ENCODE data around the gene CFAP97D2. TPM values are rescaled to one million over a fixed set of nuclear protein-coding genes. Genes with fewer than 3 reads are reported as not detected.

CFAP97D2 gene
- total RNA-seq, 1 donor from 2014 or later = not detected

DNA sequence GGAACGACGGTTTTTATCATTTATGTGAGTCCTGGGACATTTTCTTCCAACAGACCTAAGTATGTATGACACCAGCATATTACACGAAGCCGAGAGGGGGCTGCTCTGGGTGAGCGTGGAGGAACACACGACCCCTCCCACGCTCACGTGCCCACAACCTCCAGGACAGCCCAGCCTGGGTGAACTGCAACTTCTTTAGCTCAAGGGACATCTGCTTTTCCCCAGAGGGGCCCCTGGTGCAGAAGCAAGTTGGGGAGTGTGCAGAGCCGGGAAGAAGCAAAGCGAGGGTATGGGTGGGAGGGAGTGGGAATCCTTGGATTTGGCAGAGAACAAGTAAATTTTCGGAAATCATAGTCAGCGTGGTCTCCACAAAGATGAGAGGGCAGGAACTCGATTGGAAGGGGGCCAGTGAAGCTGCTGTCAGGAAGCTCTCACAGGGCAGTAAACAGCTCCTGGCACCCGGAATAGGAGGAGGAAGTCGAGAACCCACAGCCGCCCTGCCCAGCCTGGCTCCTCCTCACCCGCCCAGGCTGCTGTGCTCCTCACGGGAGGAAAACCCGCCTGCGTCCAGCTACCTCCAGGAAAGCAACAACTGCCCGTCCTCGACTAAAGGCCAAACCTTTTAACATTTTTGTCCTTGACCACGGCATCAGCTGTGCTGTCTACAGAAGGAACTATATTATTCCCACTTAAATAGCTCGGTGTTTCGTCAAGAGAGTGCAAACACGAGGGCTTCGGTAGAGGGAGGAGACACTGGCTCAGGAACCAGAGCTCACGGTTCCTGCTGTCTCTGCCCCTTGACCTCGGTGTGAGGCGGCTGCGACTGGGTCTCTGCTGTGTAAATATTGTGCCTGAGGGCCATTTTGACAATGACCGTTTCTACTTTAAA is 17.2 kb upstream of the CFAP97D2 start:
- no peaks in the 10 kb centered on the region for H3K36me3 Mint-ChIP-seq (ENCODE audit: low read depth, unreplicated experiment)
- H3K4me3 Mint-ChIP-seq (ENCODE audit: unreplicated experiment) = no peak overlapping the region
- no peaks in the 10 kb centered on the region for H3K4me1 Mint-ChIP-seq (ENCODE audit: unreplicated experiment)
- TF ChIP-seq, protein P1, sequence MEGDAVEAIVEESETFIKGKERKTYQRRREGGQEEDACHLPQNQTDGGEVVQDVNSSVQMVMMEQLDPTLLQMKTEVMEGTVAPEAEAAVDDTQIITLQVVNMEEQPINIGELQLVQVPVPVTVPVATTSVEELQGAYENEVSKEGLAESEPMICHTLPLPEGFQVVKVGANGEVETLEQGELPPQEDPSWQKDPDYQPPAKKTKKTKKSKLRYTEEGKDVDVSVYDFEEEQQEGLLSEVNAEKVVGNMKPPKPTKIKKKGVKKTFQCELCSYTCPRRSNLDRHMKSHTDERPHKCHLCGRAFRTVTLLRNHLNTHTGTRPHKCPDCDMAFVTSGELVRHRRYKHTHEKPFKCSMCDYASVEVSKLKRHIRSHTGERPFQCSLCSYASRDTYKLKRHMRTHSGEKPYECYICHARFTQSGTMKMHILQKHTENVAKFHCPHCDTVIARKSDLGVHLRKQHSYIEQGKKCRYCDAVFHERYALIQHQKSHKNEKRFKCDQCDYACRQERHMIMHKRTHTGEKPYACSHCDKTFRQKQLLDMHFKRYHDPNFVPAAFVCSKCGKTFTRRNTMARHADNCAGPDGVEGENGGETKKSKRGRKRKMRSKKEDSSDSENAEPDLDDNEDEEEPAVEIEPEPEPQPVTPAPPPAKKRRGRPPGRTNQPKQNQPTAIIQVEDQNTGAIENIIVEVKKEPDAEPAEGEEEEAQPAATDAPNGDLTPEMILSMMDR (IDR thresholded peaks at IDR 0.05; ENCODE audit: unreplicated experiment) = no peak
- no peak for DNase-seq (ENCODE audit: low spot score)
- peaks cover 10% of the 10 kb centered on the region for H3K27me3 Mint-ChIP-seq (ENCODE audit: unreplicated experiment)
- H3K27ac Mint-ChIP-seq (ENCODE audit: unreplicated experiment) = no peak overlapping the region
- no peaks in the 10 kb centered on the region for H3K9me3 Mint-ChIP-seq (ENCODE audit: unreplicated experiment)

DNA sequence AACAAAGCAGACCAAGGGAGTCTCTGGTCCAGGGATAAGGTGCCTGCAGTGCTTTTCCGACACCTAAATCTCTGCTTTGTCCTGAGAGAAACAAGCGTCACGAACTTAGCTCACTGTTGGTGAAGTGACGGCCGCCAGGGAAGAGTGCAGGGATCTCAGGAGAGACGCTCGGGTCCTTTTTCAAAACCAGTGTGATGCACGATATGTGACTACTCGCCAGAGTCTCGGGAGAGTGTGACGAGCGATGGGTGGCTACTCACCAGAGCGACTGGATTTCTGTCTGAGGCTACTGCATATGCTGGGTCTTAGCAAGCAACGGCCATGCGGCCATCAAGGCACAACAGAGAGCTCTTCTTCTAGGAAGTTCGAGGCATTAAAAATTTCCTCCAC is 16.5 kb upstream of the CFAP97D2 start:
- H3K27ac Mint-ChIP-seq (ENCODE audit: unreplicated experiment) = no peak overlapping the region
- H3K36me3 Mint-ChIP-seq (ENCODE audit: low read depth, unreplicated experiment) = no peaks in the 10 kb centered on the region
- no peaks in the 10 kb centered on the region for H3K9me3 Mint-ChIP-seq (ENCODE audit: unreplicated experiment)

DNA sequence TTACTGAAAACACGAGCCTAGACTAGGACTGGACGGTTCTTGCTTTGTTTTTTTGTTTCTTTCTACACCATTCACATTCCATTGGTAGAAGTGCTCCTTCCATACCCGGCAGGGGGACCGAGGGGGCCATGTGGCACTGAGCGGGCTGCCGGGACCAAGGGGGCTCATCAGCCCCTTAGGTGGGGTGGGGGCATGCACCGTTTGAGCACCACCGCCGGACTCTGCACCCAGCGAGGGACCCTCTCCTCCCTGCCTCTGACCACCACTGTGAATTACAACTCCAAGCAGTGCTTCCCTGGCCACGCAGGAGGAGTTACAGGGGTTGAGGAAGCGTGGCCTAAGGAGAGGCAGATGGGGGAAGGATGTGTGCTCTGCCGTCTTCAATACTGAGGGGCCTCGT is 15.0 kb upstream of the CFAP97D2 start:
- peaks cover 6% of the 10 kb centered on the region for H3K27me3 Mint-ChIP-seq (ENCODE audit: unreplicated experiment)
- H3K4me1 Mint-ChIP-seq (ENCODE audit: unreplicated experiment) = no peaks in the 10 kb centered on the region
- DNase-seq (ENCODE audit: low spot score) = no peak
- H3K9me3 Mint-ChIP-seq (ENCODE audit: unreplicated experiment) = no peaks in the 10 kb centered on the region
- H3K27ac Mint-ChIP-seq (ENCODE audit: unreplicated experiment) = no peak overlapping the region
- H3K36me3 Mint-ChIP-seq (ENCODE audit: low read depth, unreplicated experiment) = no peaks in the 10 kb centered on the region
- TF ChIP-seq, protein P1 (IDR thresholded peaks at IDR 0.05; ENCODE audit: unreplicated experiment) = no peak
- no peak overlapping the region for H3K4me3 Mint-ChIP-seq (ENCODE audit: unreplicated experiment)

More for the DNA sequence above, 16.5 kb upstream of the CFAP97D2 start:
- no peak for DNase-seq (ENCODE audit: low spot score)
- Mint-ChIP-seq H3K4me1 (ENCODE audit: unreplicated experiment) (no peaks in the 10 kb centered on the region), H3K4me3 (ENCODE audit: unreplicated experiment) (no peak overlapping the region), H3K27me3 (ENCODE audit: unreplicated experiment) (peaks cover 10% of the 10 kb centered on the region)
- TF ChIP-seq, protein P1 (IDR thresholded peaks at IDR 0.05; ENCODE audit: unreplicated experiment) = no peak

DNA sequence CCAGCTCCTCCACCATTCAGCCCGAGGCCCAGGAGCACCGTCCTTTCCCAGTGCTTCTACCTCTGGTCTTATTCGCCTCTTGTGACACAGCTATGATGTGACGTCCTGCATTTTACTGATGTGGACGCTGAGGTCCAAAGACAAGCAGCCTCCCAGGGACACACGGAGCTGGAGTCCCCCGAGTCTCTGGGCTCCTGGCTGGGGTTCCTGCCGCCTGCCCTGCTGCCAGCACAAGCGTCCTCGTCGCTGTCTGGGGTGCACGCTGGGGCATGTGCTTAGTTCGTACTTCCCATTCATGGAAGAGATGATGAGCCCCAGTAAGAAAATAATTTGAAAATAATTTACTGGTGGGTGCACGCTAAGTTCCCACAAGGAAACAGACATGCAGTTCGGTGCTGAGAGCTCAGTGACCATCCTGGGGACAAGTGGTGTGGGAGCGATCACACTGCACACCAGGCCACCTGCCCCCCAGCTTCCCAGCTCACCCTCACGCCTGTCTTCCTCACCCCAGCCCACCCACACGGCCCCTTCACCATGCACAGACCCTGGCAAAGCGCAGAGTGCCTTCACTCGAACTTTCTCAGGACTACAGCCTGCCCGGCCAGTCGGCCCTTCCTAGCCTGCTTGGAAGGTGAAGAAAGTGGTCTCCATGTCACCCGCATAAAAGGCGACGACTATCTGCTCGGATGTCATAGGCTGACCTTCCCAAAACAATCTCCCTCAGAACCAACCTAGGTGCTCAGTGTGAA is 14.2 kb upstream of the CFAP97D2 start:
- peak overlapping the region; percentile 64 for H3K27ac Mint-ChIP-seq (ENCODE audit: unreplicated experiment)
- DNase-seq (ENCODE audit: low spot score) = no peak
- H3K36me3 Mint-ChIP-seq (ENCODE audit: low read depth, unreplicated experiment) = no peaks in the 10 kb centered on the region
- H3K27me3 Mint-ChIP-seq (ENCODE audit: unreplicated experiment) = peaks cover 4% of the 10 kb centered on the region
- H3K9me3 Mint-ChIP-seq (ENCODE audit: unreplicated experiment) = no peaks in the 10 kb centered on the region
- TF ChIP-seq, protein P1 (IDR thresholded peaks at IDR 0.05; ENCODE audit: unreplicated experiment) = no peak
- no peak overlapping the region for H3K4me3 Mint-ChIP-seq (ENCODE audit: unreplicated experiment)
- no peaks in the 10 kb centered on the region for H3K4me1 Mint-ChIP-seq (ENCODE audit: unreplicated experiment)
